HG03066 (cell line): ENCODE results near the gene PRDM16.

ENCODE experiments used
- ATAC-seq: cut with Tn5 transposase; IDR thresholded peaks from one replicate; pipeline ENCODE4 v1.9.1; 2021; ENCODE audit warnings: low read depth; ENCODE audit not compliant: unreplicated experiment

Gene PRDM16

DNA sequence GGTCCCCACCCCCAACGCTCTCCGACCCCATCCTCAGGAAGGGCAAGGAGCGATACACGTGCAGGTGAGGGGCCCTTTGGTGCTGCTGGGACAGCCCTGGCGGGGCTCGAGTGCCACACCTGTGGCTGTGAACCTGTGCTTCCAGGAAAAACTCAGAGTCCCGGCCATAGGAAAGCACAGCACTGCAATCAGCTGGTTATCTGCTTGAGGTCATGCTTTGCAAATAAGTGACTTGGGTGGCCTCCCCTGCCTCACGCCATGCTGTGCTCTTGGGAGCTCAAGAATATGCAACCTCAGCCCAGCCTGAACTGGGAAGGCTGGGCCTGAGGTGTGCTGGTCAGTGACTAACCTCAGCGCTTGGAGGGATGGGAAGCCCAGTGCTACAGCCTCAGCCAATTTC, 348.9 kb downstream of the PRDM16 start:
- no peak for ATAC-seq

DNA sequence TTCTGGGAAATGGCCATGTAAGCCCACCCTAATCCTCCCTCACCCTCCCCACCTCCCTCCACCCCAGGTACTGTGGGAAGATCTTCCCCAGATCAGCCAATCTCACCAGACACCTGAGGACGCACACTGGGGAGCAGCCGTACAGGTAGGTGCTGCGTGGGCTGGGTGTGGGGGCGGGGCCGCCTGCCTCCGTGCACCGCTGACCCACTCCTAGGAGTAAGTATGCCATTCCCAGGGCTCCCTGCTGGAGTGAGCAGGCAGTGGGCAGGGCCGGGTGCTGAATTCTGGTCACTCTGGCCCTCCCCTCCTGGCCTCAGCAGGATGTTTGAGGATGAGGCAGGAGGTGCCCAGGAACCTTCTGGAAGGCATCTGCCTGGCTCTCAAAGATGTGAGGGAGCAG, 349.6 kb downstream of the PRDM16 start:
- ATAC-seq = no peak

DNA sequence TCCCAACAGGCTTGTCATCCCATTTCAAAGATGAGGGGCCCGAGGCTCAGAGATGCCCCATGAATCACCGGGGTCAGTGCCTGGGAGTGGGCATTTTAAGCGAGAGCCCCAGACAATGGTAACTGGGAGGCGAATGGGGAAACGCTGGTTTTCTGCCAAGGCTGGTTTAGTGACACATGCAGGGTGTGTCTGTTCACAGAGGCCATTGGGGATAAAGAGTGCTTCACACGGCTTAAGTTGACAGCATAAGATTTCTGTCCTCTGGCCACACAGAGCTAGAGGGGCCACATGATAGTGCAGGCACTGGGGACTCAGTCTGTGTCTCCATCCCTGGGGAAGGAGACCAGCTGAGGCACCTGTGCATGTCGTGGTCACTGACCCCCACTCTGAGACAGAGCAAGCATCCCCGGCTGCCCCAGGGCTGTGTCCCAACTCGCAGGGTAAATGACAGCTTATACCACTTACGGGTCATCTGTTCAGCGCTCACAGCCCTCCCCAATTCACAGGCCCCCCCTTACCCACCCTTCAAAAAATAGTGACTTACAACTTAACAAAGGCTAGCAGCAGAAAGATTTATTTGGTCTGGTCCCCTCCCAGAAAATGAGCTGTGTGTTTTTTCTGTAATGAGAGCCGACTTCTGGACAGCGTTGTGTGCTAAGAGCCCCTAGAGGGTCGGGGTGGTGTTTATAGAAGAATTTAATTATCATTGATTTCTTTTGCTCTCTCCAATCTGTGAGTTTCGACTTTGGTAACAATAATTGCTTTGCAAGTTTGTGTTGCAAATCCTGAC, 350.6 kb downstream of the PRDM16 start:
- ATAC-seq = no peak

DNA sequence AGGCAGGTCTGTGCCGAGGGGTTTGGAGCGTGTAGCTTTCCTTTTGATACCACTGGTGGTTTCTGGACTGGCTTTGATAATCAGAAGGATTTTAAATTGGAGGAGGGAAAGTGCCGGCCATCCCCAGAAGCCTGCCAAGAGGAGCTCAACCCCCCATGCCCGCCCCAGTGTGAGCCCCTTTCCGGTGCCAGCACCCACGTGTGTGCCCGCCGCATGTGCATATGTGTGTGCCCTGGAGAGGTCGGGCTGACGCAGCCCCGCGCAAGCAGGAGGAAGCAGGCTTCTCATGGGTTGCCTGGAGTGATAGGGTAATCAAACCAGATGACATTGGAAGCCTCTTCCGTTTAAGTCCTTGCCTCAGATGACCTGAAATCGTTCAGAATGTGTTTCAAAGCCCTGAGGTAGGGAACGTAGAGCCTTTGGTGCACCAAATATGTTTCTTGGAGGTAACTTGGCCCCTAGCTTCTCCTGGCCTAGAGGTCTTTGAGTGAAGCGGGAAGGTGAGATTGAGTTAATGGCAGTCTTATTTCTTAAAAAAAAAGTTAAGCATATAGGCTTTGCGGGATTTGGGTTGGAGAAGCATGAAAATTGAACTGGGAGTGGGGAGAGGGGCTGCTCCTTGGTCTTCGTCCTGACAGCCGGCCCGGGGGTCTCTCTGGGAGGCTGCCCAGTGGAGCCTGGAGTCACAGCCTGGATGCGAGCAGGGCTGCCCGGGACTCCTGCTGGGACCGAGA, 351.4 kb downstream of the PRDM16 start:
- no peak for ATAC-seq

DNA sequence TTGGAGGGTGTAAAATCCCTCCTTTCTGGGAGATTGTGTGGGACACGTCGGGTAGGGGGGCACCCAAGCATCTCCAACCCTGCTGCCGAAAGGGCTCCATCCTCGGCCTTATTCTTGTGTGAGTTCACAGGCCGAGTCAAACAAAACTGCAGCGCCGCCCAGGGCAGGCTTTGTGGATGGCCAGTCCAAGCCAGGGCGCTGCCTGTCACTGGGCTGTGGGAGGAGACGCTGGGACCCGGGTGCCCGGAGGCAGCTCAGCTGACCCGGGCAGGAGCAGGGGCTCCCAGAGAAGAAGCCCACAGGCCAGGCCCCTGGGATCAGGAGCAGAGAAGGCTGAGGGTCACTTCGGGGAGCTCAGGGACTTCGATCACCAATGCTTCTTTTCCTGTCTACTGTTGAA, 353.6 kb downstream of the PRDM16 start:
- no peak for ATAC-seq

DNA sequence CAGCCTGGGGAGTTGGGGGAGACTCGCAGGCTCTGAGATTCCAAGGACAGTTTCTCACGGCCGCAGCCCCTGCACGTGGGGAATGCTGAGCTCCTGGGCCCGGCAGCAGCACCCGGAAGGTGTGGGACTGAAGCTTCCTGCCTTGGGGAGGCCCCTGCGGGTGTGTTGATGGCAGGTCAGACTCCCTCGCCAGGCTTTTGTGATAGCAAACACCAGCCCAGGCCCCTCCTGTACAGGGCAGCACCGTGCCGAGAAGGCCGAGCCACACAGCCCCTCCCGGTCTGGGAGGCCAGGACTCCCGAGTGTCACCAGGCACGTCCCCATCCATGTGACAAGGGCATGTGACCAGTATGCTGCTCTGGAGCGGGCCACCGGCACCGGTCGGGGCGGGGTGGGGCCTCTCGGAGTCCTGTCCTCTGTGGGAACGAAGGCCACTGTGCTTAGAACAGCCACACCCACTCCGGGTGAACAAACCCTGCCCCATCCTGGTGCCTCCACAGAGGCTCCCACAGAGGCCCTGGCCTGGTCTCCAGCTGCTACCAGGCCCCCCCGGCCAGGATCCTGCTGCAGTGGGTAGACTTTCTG, 354.3 kb downstream of the PRDM16 start:
- no peak for ATAC-seq

DNA sequence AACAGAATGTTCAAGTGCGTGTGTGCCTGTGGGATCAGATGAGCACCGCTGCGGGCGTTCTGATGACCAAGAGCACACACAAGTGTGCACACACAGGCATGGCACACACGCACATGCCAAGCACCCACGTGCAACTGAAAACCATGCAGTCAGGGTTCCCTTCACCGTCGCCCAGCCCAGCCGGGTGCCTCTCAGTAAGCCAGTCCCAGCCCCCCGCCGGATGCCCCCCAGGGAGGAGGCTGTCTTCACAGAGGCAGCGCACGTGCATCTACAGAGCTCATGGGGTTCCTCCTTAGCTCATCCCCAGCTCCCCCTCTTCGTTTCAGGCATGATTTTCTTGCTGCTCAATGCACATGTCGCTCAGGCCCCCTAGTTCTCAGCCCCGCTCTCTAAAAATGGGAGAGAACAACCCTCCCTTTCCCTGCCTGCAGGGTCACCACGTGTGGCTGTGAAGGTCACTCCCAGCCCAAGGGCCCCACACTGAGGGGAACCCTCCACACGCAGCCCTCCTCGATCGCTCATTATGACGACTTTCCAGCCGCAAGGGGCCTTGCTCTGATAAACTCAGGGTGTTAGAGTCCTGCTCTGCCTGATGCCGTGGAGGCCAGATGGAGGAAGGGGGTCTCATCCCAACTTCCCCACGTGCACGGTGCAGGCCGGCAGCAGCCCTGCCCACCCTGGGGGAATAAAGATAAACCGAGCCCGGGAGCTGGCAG, 355.1 kb downstream of the PRDM16 start:
- no peak for ATAC-seq

DNA sequence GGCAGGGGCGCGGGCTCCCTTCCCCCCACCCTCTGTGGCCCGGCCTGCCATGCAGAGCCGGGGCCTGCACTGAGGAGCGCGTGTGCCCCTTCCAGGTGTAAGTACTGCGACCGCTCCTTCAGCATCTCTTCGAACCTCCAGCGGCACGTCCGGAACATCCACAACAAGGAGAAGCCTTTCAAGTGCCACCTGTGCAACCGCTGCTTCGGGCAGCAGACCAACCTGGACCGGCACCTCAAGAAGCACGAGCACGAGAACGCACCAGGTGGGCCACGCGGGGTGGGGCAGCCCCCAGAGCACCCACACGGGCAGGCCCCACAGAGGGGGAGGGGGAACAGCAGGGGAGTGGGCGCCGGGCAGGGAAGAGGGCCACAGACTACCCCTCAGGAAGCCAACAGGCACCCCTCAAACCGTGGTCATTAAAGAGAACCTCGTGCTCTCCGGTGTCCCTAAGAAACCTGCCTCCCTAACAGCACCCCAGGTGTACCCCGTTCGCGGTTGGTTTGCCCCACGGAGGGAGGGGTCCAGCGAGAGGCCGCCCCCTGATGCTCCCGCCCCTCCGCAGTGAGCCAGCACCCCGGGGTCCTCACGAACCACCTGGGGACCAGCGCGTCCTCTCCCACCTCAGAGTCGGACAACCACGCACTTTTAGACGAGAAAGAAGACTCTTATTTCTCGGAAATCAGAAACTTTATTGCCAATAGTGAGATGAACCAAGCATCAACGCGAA, 356.6 kb downstream of the PRDM16 start:
- ATAC-seq = no peak

DNA sequence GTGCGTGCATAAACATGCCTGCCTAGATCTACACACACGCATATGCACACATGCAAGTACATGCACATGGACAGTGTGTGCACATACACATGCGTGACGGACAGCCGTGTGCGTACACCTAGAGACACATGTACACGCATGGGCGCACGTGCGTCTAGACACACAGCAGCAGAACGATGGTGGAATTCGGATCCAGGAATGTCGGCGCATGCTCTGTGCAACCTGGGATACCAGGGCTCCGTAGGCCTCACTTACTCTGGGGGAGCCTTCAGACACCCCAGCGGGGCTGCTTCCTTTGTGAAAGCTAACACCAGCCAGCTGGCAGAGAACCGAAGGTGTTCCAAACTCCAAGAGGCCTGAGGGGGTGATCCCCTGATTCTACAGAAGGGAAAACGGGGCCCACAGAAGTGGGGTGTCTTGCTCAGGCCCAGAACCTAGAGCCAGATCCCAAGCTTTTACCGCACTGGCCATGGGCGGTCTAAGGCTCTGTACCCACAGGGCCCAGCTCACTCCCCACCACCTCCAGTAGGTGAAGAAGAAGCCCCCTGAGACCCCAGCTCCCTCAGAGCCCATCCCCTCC, 358.0 kb downstream of the PRDM16 start:
- no peak for ATAC-seq

DNA sequence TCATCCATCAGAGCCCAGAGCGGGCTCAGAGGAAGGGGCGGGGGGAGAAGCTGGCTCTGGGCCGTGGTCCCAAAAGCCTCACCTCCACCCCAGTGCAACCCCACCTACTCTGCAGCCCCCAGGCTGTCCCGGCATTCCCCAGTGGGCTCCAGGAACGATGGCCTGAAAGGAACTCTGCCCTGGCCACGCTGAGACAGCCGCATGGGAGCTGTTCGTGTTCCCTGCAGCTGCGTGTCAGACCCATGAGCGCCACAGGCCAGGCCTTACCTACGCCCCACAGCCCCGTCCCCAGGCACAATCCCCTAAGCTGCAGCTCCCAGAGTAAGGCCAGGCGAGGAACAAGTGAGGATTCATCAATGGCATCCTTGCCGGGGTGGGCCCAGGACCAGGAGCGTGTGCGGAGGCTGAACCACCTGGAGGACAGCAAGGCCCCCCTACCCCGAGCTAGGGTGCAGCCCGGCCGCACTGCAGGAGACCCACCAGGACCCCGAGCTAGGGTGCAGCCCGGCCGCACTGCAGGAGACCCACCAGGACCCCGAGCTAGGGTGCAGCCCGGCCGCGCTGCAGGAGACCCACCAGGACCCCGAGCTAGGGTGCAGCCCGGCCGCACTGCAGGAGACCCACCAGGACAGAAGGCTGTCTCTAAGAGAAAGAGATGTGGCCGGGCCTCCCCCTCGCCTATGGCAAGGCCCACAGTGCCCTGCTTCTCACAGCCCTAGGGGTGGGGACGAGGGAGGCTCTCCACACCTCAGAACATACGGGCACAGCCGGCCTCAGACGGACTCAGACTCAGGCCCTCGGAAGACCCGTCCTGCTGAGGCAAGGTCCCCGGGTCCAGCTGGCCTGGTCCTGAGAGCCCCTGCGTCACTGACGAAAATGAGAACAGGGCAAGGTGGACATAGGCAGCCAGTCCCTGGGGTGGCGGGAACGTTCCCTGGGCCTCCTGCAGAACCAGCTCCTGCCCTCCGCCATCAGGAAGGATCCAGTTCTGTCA, 359.0 kb downstream of the PRDM16 start:
- ATAC-seq = no peak

DNA sequence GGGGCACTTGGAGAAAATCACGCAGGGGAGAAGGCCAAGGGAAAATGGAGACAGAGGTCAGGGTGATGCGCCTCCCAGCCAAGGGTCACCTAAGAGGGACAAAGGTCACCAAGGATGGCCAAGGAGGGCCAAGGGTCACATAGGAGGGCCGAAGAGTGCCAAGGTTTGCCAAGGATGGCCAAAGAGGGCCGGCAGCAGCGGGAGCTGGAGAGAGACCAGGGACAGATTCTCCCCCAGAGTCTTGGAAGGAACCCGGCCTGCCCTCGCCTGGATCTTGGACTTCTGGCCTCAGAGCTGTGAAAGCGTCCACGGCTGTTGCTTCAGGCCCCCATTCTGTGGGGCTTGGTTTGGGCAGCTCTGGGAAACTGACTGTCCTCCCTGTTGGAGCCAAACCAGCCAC, 359.9 kb downstream of the PRDM16 start:
- ATAC-seq = no peak

DNA sequence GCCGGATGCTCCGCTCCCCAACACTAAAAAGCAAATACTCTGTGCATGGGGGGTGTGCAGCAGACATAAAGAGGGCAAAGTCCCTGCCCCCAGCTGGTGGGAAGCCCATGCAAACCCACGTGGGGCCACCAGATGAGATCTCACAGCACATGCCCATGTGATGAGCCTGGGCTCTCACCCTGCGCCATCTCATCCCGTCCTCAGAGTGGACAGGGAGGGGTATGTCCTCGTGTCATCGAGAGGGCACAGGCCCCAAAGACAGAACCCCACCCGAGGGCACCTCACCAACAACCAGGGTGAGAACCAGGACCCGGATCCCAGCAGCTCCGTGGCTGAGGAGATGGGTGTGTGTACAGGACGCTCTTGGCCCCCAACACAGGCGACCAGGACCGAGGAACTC, 360.3 kb downstream of the PRDM16 start:
- no peak for ATAC-seq

DNA sequence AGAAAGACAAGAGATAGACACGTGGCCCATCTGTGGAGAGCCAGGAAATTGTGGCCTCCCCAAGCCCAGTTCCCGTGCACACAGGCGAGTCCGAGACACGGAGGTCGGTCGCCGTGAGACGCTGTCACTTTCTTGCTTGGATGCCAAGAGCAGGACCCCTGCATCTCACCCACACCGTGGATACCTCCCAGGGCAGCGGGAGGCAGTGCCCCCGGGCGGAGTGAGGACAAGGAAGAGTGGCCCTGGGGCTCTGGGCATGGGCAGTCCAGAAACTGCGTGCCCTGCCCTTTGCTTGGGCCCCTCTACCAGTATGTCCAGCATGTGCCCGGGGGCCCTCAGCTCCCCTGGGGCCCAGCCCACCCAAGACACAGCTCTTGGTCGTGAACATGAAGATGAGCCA, 360.8 kb downstream of the PRDM16 start:
- ATAC-seq = no peak

DNA sequence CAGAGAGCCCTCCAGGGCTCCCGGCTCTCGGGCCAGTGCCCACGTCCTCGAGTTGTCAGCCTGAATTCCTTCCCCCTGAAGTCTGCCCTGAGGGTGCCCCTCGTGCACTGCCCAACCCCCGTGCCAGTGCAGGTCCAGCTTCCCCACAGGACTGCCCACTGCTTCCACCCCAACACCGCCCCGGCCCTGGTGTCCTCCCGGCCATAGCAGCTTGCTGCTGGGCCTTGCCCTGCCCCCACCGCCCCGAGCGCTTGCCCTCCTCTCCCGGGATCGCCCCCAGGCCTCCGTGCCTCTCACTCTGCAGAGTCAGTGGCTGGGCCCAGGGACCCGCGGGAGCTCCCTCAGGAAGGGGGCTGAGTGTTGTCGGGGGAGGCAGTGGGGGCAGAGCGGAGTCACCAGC, 361.4 kb downstream of the PRDM16 start:
- ATAC-seq = no peak

DNA sequence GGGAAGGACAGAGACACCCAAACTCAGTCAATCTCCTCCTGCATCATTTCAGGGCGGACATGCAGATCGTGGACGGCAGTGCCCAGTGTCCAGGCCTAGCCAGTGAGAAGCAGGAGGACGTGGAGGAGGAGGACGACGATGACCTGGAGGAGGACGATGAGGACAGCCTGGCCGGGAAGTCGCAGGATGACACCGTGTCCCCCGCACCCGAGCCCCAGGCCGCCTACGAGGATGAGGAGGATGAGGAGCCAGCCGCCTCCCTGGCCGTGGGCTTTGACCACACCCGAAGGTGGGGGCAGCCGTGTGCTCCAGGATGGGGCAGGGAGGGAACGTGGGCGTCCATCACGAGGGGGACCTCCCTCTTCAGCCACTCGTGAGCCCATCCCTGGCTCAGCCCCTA, 361.8 kb downstream of the PRDM16 start:
- ATAC-seq = no peak

DNA sequence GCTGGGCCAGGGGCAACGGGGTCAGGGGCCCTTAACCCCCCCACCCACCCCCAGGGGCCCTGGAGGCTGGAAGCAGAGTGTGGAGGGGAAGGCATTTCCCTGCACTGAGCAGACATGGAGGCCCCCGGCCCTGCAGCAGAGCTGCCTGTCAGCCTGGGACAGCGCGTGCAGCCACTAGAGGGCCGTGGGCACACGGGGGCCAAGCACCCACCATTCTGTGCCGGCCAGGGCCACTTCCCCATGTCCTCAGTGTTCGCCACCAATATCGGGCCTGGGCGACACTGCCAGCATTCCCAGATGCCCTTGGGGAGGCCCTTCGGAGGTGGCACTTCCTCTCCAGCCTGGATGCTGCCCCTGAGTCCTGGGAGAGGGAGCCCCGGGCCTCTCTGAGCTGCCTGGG, 362.3 kb downstream of the PRDM16 start:
- no peak for ATAC-seq

DNA sequence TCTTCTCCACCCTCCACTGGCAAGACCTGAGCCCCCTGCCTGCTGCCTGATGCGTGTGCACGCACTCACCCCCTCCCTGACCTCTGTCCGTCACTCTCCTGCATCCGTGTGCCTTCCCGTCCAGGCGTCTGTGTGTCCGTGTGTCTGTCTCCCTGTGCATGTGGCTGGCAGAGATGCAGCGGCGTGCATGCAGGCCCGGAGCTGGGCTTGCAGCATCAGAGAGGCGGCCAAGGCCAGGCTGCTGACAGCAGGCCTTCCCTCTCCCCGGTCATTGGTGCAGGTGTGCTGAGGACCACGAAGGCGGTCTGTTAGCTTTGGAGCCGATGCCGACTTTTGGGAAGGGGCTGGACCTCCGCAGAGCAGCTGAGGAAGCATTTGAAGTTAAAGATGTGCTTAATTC, 362.7 kb downstream of the PRDM16 start:
- no peak for ATAC-seq

DNA sequence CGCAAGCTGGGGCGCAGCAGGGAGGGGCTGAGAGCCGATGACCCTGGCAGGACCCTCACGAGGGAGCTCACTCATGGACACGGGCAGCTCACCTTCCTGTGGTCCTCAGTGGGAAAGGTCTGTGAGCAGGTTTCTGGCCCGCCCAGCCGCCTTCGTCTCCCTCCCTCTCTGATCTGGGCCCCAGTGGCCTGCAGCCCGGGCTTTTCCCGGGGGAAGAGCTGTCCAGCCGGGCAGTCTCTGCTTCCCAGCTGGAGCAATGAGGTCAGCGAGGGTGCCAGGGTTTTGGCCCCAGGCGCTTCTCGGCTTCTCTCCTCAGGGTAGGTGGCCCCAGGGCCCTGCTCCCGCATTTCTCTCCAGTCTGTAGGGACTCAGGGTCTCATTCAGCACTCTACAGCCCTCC, 363.3 kb downstream of the PRDM16 start:
- no peak for ATAC-seq

DNA sequence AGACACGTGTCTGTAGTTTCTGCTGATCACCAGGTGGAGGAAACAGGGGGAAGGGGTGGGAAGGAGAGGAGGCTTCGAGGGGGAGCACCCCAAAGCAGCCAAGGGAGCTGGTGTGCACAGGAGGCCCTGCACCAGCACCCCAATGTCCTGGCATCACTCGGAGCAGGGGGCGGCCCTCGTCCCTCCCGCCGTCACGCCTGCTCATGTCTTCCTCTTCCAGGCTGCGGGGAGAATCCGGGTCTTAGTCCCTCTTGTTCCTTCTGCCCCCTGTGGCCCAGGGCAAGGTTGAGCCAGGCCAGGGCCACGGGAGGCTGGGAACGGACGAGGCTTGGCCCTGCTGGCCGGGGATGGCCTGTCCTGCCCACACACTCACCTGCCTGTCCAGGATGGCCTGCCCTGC, 364.1 kb downstream of the PRDM16 start:
- ATAC-seq = no peak
